ENCODE measurements around the gene FOXD1.
"Not testable (repeated sequence)": the region's sequence is repeated elsewhere in the genome, so short reads cannot be mapped to it uniquely, and the experiment has no call there.

Gene FOXD1

DNA sequence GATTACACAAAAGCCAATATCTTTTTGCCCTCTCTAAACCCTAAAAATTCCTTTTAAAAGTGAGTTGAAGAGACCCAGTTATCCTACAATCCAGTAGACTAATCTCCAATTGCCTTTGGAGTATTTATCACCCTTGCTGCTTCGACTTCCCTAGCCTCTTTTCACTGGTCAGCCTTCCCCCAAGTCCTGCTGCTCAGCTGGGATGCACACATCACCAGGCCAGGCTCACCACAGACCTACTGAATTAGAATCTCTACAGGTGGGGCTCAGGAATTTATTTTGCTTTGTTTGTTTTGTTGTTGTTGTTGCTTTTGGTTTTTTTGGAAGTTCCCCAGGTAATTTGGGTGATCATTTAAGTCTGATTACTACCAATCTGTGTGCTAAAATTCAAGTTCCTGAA, 11.6 kb upstream of the FOXD1 start:
- Histone ChIP-seq H3K27ac (no peak overlapping the region), H3K4me3 (ENCODE audit: low read depth, low read length) (no peak overlapping the region), H3K9me3 (ENCODE audit: severe bottlenecking) (no peaks in the 10 kb centered on the region), H3K27me3 (ENCODE audit: insufficient read depth, low read depth, severe bottlenecking) (no peaks in the 10 kb centered on the region), H3K36me3 (no peaks in the 10 kb centered on the region)
- no peak for DNase-seq
- TF ChIP-seq, protein P1, sequence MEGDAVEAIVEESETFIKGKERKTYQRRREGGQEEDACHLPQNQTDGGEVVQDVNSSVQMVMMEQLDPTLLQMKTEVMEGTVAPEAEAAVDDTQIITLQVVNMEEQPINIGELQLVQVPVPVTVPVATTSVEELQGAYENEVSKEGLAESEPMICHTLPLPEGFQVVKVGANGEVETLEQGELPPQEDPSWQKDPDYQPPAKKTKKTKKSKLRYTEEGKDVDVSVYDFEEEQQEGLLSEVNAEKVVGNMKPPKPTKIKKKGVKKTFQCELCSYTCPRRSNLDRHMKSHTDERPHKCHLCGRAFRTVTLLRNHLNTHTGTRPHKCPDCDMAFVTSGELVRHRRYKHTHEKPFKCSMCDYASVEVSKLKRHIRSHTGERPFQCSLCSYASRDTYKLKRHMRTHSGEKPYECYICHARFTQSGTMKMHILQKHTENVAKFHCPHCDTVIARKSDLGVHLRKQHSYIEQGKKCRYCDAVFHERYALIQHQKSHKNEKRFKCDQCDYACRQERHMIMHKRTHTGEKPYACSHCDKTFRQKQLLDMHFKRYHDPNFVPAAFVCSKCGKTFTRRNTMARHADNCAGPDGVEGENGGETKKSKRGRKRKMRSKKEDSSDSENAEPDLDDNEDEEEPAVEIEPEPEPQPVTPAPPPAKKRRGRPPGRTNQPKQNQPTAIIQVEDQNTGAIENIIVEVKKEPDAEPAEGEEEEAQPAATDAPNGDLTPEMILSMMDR (IDR thresholded peaks at IDR 0.05; ENCODE audit: low read depth, low read length): no peak

DNA sequence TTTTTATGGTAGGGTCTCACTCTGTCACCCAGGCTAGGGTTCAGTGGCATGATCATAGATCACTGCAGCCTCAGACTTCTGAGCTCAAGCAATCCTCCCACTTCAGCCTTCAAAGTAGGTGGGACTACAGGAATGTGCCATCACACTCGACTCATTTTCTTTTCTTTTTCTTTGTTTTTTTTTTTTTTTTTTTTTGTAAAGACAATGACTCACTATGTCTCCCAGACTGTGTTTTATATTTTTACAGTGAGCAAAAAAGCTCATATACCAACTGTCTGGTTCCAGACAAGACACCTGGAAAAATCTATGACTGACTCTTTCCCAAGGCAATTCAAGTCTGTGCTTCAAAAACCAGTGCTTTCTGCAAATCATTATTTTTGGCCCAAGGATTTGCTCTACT, 10.8 kb upstream of the FOXD1 start:
- no peak for DNase-seq
- TF ChIP-seq, protein P1 (IDR thresholded peaks at IDR 0.05; ENCODE audit: low read depth, low read length): no peak
- no peak overlapping the region for H3K27ac ChIP-seq

DNA sequence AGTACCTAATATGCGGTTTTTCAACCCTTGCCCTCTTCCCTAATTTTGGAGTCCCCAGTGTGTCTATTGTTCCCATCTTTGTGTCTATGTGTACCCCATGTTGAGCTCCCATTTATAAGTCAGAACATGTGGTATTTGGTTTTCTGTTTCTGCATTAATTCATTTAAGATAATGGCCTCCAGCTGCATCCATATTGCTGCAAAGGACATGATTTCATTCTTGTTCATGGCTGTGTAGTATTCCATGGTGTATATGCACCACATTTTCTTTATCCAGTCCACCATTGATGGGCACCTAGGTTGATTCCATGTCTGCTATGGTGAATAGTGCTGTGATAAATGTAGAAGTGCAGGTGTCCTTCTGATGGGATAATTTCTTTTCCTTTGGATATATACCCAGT, 7.9 kb upstream of the FOXD1 start:
- not testable (repeated sequence) for H3K4me3 ChIP-seq (ENCODE audit: low read depth, low read length); H3K9me3 ChIP-seq (ENCODE audit: severe bottlenecking); H3K27me3 ChIP-seq (ENCODE audit: insufficient read depth, low read depth, severe bottlenecking); DNase-seq; H3K27ac ChIP-seq; H3K36me3 ChIP-seq

More for the DNA sequence above, 10.8 kb upstream of the FOXD1 start:
- Histone ChIP-seq H3K9me3 (ENCODE audit: severe bottlenecking) (no peaks in the 10 kb centered on the region), H3K27me3 (ENCODE audit: insufficient read depth, low read depth, severe bottlenecking) (no peaks in the 10 kb centered on the region), H3K36me3 (no peaks in the 10 kb centered on the region), H3K4me3 (ENCODE audit: low read depth, low read length) (no peak overlapping the region)

DNA sequence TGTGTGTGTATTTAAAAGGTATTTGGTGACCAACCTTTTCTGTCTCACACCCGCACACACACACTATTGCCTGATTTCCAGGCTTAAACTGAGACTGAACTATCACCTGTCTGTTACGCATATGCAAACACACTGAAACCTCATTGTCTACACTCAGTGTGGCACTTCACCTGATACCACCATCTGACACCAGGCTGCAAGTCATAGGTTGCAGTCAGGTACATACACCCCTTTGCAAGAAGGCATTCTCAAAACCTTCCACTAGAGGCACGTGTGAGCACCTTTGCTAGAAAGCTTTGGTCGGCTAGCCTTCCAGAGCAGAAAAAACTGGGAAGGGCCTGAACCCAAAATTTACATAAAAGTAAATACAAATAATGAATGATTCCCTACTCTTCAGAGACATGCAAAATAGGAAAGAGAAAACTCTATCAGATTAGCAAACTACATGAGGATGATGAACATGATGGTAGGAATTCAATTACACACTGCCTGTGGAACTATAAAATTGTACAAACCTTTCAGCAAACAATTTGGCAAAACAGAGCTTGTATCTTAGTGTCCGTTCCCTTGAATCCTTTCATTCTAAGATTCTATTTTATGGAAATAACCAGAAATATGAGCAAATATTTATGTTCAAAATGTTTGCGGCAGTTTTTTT, 5.9 kb upstream of the FOXD1 start:
- H3K9me3 ChIP-seq (ENCODE audit: severe bottlenecking): no peaks in the 10 kb centered on the region
- H3K4me3 ChIP-seq (ENCODE audit: low read depth, low read length): no peak overlapping the region
- TF ChIP-seq, protein P1 (IDR thresholded peaks at IDR 0.05; ENCODE audit: low read depth, low read length): peak; percentile 86
- peaks cover 10% of the 10 kb centered on the region for H3K27me3 ChIP-seq (ENCODE audit: insufficient read depth, low read depth, severe bottlenecking)
- H3K27ac ChIP-seq: no peak overlapping the region
- H3K36me3 ChIP-seq: no peaks in the 10 kb centered on the region
- peak; percentile 83 for DNase-seq

DNA sequence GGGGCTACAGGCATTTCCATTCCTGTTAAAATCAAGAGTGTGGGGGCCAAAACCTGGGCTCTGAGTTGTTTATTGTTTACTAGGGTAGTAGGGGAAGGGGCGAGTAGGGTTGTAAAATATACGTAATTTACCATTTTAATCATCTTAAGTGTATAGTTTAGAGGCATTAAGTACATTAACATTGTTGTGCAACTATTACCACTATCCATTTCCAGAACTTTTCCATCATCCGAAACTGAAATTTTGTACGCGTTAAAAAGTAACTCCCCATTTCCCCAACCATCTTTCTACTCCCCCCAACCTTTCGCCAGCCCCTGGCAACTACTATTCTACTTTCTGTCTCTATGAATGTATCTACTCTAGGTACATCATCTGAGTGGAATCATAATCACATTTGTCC, 3.6 kb upstream of the FOXD1 start:
- peaks cover 10% of the 10 kb centered on the region for H3K27me3 ChIP-seq (ENCODE audit: insufficient read depth, low read depth, severe bottlenecking)
- no peaks in the 10 kb centered on the region for H3K36me3 ChIP-seq
- DNase-seq: no peak
- no peaks in the 10 kb centered on the region for H3K9me3 ChIP-seq (ENCODE audit: severe bottlenecking)
- H3K4me3 ChIP-seq (ENCODE audit: low read depth, low read length): no peak overlapping the region
- no peak overlapping the region for H3K27ac ChIP-seq
- TF ChIP-seq, protein P1 (IDR thresholded peaks at IDR 0.05; ENCODE audit: low read depth, low read length): no peak

DNA sequence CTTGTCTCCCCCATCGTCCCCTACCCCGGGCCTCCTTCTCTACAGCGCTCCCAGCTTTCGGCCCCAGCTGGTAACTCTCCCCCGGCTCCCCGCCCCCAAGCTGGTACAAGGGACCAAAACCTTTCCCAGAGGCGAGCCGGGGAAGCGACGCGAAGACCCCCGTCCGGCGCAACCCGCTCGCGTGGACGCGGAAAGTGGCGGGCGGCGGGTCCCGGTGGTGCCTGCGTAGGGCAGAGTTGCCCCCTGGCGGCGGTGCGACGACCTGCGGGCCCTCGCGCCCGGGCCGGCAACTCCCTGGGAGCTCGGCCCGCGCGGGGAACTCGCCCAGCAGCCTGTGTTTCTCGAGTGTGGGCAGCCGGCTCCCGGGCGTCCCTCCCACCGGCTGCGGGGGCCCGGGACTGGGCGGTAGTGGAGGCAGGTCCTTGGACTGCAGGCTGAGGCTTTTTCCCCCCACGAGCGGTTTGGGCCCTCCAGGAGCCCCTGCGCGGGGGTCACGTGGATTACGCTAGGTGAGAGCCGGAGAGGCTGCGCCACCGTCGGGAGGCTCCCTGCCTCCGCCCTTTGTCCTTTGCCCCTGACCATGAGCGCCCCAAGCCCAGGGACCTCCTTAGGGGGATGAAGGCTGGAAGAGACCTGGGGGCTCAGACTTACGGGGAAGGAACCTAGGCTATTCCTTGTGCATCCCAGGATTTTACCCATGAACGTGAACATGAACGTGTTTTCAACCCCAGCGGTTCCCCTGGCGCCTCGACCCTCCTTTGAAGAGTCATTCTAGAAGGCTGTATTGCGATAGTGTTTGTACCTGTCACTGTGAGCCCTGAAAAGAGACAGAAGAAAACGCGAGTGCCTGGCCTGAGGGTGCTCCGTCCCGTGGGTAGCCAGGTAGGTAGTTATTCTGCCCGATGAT, 2.9 kb upstream of the FOXD1 start:
- TF ChIP-seq, protein P1 (IDR thresholded peaks at IDR 0.05; ENCODE audit: low read depth, low read length): peak; percentile 90
- peak; percentile 79 for DNase-seq
- Histone ChIP-seq H3K9me3 (ENCODE audit: severe bottlenecking) (no peaks in the 10 kb centered on the region), H3K27me3 (ENCODE audit: insufficient read depth, low read depth, severe bottlenecking) (peaks cover 10% of the 10 kb centered on the region), H3K36me3 (no peaks in the 10 kb centered on the region), H3K4me3 (ENCODE audit: low read depth, low read length) (peak overlapping the region; percentile 76), H3K27ac (peak overlapping the region; percentile 54)
